CD4-positive, CD25-positive, alpha-beta regulatory T cell (primary cell): ENCODE measurements around the gene NHP2. TPM values are rescaled to one million over a fixed set of nuclear protein-coding genes. Genes with fewer than 3 reads are reported as not detected.
A peak's percentile ranks its signal among the peaks of the same experiment; 100 is the strongest.

Source experiments
- ATAC-seq, 2 donors: fragments of 150-1000 bp; cut with Tn5 transposase; one replicate each; pipeline ENCODE4 v1.10.0; 2021; ENCODE audit warnings: low read depth in 2 of 2, moderate number of reproducible peaks in 2 of 2, moderate library complexity in 1 of 2
- DNase-seq, 3 donors: peaks; one replicate each; pipeline versions ENCODE4 v3.0.0 to v3.0.0-alpha.2; 2012 to 2022; ENCODE audit warnings: mixed read lengths in 1 of 3
- H3K27ac ChIP-seq: one replicate; pipeline ENCODE4 v1.7.0; 2013; ENCODE audit warnings: mild to moderate bottlenecking, low read length; ENCODE audit not compliant: insufficient read depth, poor library complexity, severe bottlenecking
- H3K27me3 ChIP-seq: one replicate; pipeline ENCODE4 v1.7.0; 2013; ENCODE audit warnings: low read length; ENCODE audit not compliant: control insufficient read depth, insufficient read depth
- H3K36me3 ChIP-seq: one replicate; pipeline ENCODE4 v1.7.0; 2013; ENCODE audit warnings: mild to moderate bottlenecking, low read length, moderate library complexity; ENCODE audit not compliant: control insufficient read depth, insufficient read depth
- H3K4me1 ChIP-seq: 2 replicates; pipeline ENCODE4 v1.7.0; 2013; ENCODE audit warnings: mild to moderate bottlenecking, low read length; ENCODE audit not compliant: insufficient read depth, control insufficient read depth, poor library complexity, severe bottlenecking
- H3K4me3 ChIP-seq: one replicate; pipeline ENCODE4 v1.7.0; 2013; ENCODE audit warnings: low read depth, mild to moderate bottlenecking, low read length, moderate library complexity
- H3K9me3 ChIP-seq, 2 experiments: 1 replicate in 1 of 2; 2 replicates in 1 of 2; pipeline ENCODE4 v1.7.0; 2013; ENCODE audit warnings: low read length in 2 of 2, mild to moderate bottlenecking in 1 of 2, moderate library complexity in 1 of 2; ENCODE audit not compliant: control insufficient read depth in 2 of 2
- H3K27ac Mint-ChIP-seq, 3 donors: one replicate each; pipeline ENCODE4 v1.8.0; 2020 to 2022; ENCODE audit warnings: mild to moderate bottlenecking in 3 of 3, mixed read lengths in 3 of 3, moderate library complexity in 2 of 3
- H3K27me3 Mint-ChIP-seq: one replicate; pipeline ENCODE4 v1.8.0; 2022; ENCODE audit warnings: mild to moderate bottlenecking, mixed read lengths
- H3K36me3 Mint-ChIP-seq: one replicate; pipeline ENCODE4 v1.8.0; 2020; ENCODE audit warnings: mixed read lengths
- H3K4me1 Mint-ChIP-seq, 4 donors: one replicate each; pipeline ENCODE4 v1.8.0; 2020 to 2022; ENCODE audit warnings: mixed read lengths in 4 of 4, mild to moderate bottlenecking in 1 of 4
- H3K4me3 Mint-ChIP-seq, 4 donors: one replicate each; pipeline ENCODE4 v1.8.0; 2020 to 2022; ENCODE audit warnings: mild to moderate bottlenecking in 4 of 4, mixed read lengths in 4 of 4, moderate library complexity in 3 of 4
- H3K9me3 Mint-ChIP-seq, 7 donors: one replicate each; pipeline ENCODE4 v1.8.0; 2020 to 2022; ENCODE audit warnings: mixed read lengths in 7 of 7, mild to moderate bottlenecking in 3 of 7, moderate library complexity in 2 of 7
- polyA plus RNA-seq, 4 donors: library from polyadenylated mRNA; unstranded; fragments of 300-500 nt; fragmentation: Illumina TruSeq; gene quantifications; one replicate each; pipeline ENCODE4 v1.2.3, GENCODE V29; 2021
- total RNA-seq: library from RNA; stranded (reverse); gene quantifications from one replicate; pipeline ENCODE4 v1.2.3, GENCODE V29; 2022

NHP2 gene
- total and polyA plus RNA-seq, 5 donors from 2014 or later, result 43.7 to 198 (median 167) TPM

- no peak for DNase-seq
- peaks cover 27% of the 10 kb centered on the region for H3K27me3 Mint-ChIP-seq
- no peak overlapping the region for H3K27ac ChIP-seq
- H3K4me1 ChIP-seq, result no peaks in the 10 kb centered on the region
- no peaks in the 10 kb centered on the region for H3K36me3 ChIP-seq
- H3K9me3 ChIP-seq, result no peaks in the 10 kb centered on the region
- H3K27ac Mint-ChIP-seq, result no peak overlapping the region
- H3K4me3 ChIP-seq, result no peak overlapping the region
- H3K36me3 Mint-ChIP-seq, result no peaks in the 10 kb centered on the region
- peaks cover 0 to 6% (median 4%) of the 10 kb centered on the region in 4 donors for H3K4me1 Mint-ChIP-seq
- no peak overlapping the region for H3K4me3 Mint-ChIP-seq
- peaks cover 7% of the 10 kb centered on the region for H3K27me3 ChIP-seq
- H3K9me3 Mint-ChIP-seq, result peaks cover 0 to 3% (median 0%) of the 10 kb centered on the region in 7 donors
- no peak for ATAC-seq
Observed at GRCh38 chr5:178196986-178197385, 43.3 kb upstream of the NHP2 start.

- no peak overlapping the region for H3K27ac Mint-ChIP-seq
- no peak for ATAC-seq
- H3K4me3 Mint-ChIP-seq, result no peak overlapping the region
- Histone ChIP-seq H3K27ac (no peak overlapping the region), H3K27me3 (peaks cover 7% of the 10 kb centered on the region), H3K4me1 (no peaks in the 10 kb centered on the region), H3K36me3 (no peaks in the 10 kb centered on the region), H3K4me3 (no peak overlapping the region), H3K9me3 (no peaks in the 10 kb centered on the region)
- peaks cover 0 to 6% (median 4%) of the 10 kb centered on the region in 4 donors for H3K4me1 Mint-ChIP-seq
- no peak for DNase-seq
- H3K36me3 Mint-ChIP-seq, result no peaks in the 10 kb centered on the region
- peaks cover 0 to 3% (median 0%) of the 10 kb centered on the region in 7 donors for H3K9me3 Mint-ChIP-seq
- peaks cover 29% of the 10 kb centered on the region for H3K27me3 Mint-ChIP-seq
Observed at GRCh38 chr5:178196281-178196812, 42.7 kb upstream of the NHP2 start.

- no peak overlapping the region for H3K27ac Mint-ChIP-seq
- no peak overlapping the region for H3K4me3 Mint-ChIP-seq
Observed at GRCh38 chr5:178194026-178194425, 40.3 kb upstream of the NHP2 start.

GRCh38 chr5:178193251-178193809 is 39.6 kb upstream of the NHP2 start:
- ATAC-seq (no peak), DNase-seq (no peak)
- Mint-ChIP-seq H3K36me3 (no peaks in the 10 kb centered on the region), H3K4me1 (peaks cover 0 to 6% (median 4%) of the 10 kb centered on the region in 4 donors), H3K4me3 (no peak overlapping the region), H3K9me3 (peaks cover 0 to 3% (median 0%) of the 10 kb centered on the region in 7 donors), H3K27ac (peak overlapping the region in 1 of 3 donors; percentile 1), H3K27me3 (peaks cover 41% of the 10 kb centered on the region)
- Histone ChIP-seq H3K27me3 (peaks cover 7% of the 10 kb centered on the region), H3K4me1 (no peaks in the 10 kb centered on the region), H3K36me3 (no peaks in the 10 kb centered on the region), H3K9me3 (no peaks in the 10 kb centered on the region), H3K4me3 (no peak overlapping the region), H3K27ac (no peak overlapping the region)

More at GRCh38 chr5:178194026-178194425, 40.3 kb upstream of the NHP2 start:
- H3K27me3 ChIP-seq, result peaks cover 7% of the 10 kb centered on the region
- no peaks in the 10 kb centered on the region for H3K9me3 ChIP-seq
- H3K27ac ChIP-seq, result no peak overlapping the region
- H3K9me3 Mint-ChIP-seq, result peaks cover 0 to 3% (median 0%) of the 10 kb centered on the region in 7 donors
- DNase-seq, result no peak
- H3K36me3 Mint-ChIP-seq, result no peaks in the 10 kb centered on the region
- no peaks in the 10 kb centered on the region for H3K36me3 ChIP-seq
- H3K4me1 Mint-ChIP-seq, result peaks cover 0 to 6% (median 4%) of the 10 kb centered on the region in 4 donors
- H3K27me3 Mint-ChIP-seq, result peaks cover 35% of the 10 kb centered on the region
- no peaks in the 10 kb centered on the region for H3K4me1 ChIP-seq
- ATAC-seq, result no peak
- no peak overlapping the region for H3K4me3 ChIP-seq

GRCh38 chr5:178192787-178193186 is 39.1 kb upstream of the NHP2 start:
- H3K4me3 Mint-ChIP-seq, result no peak overlapping the region
- H3K9me3 ChIP-seq, result no peaks in the 10 kb centered on the region
- DNase-seq (no peak), ATAC-seq (no peak)
- no peak overlapping the region for H3K27ac ChIP-seq
- H3K4me1 Mint-ChIP-seq, result peaks cover 0 to 6% (median 4%) of the 10 kb centered on the region in 4 donors
- H3K27me3 Mint-ChIP-seq, result peaks cover 44% of the 10 kb centered on the region
- peaks cover 0 to 3% (median 0%) of the 10 kb centered on the region in 7 donors for H3K9me3 Mint-ChIP-seq
- H3K4me3 ChIP-seq, result no peak overlapping the region
- H3K36me3 ChIP-seq, result no peaks in the 10 kb centered on the region
- H3K27ac Mint-ChIP-seq, result no peak overlapping the region
- peaks cover 7% of the 10 kb centered on the region for H3K27me3 ChIP-seq
- no peaks in the 10 kb centered on the region for H3K4me1 ChIP-seq
- H3K36me3 Mint-ChIP-seq, result no peaks in the 10 kb centered on the region

- peaks cover 0 to 3% (median 0%) of the 10 kb centered on the region in 7 donors for H3K9me3 Mint-ChIP-seq
- ATAC-seq, result no peak
- H3K27ac Mint-ChIP-seq, result no peak overlapping the region
- no peak for DNase-seq
- no peaks in the 10 kb centered on the region for H3K36me3 Mint-ChIP-seq
- Histone ChIP-seq H3K36me3 (no peaks in the 10 kb centered on the region), H3K27me3 (peaks cover 7% of the 10 kb centered on the region), H3K4me3 (no peak overlapping the region), H3K27ac (no peak overlapping the region), H3K4me1 (no peaks in the 10 kb centered on the region), H3K9me3 (no peaks in the 10 kb centered on the region)
- no peak overlapping the region for H3K4me3 Mint-ChIP-seq
- H3K4me1 Mint-ChIP-seq, result peaks cover 0 to 6% (median 4%) of the 10 kb centered on the region in 4 donors
- peaks cover 44% of the 10 kb centered on the region for H3K27me3 Mint-ChIP-seq
Observed at GRCh38 chr5:178192244-178192643, 38.6 kb upstream of the NHP2 start.

GRCh38 chr5:178191661-178192060 is 38.0 kb upstream of the NHP2 start:
- Histone ChIP-seq H3K4me3 (no peak overlapping the region), H3K36me3 (no peaks in the 10 kb centered on the region), H3K9me3 (no peaks in the 10 kb centered on the region), H3K4me1 (no peaks in the 10 kb centered on the region), H3K27ac (no peak overlapping the region), H3K27me3 (peaks cover 7% of the 10 kb centered on the region)
- H3K4me3 Mint-ChIP-seq, result no peak overlapping the region
- H3K4me1 Mint-ChIP-seq, result peaks cover 0 to 6% (median 4%) of the 10 kb centered on the region in 4 donors
- H3K27me3 Mint-ChIP-seq, result peaks cover 44% of the 10 kb centered on the region
- no peaks in the 10 kb centered on the region for H3K36me3 Mint-ChIP-seq
- ATAC-seq, result no peak
- no peak overlapping the region for H3K27ac Mint-ChIP-seq
- H3K9me3 Mint-ChIP-seq, result peaks cover 0 to 3% (median 0%) of the 10 kb centered on the region in 7 donors
- no peak for DNase-seq

GRCh38 chr5:178189433-178189832 is 35.7 kb upstream of the NHP2 start:
- Mint-ChIP-seq H3K4me3 (no peak overlapping the region), H3K9me3 (peaks cover 0 to 3% (median 0%) of the 10 kb centered on the region in 7 donors), H3K4me1 (peaks cover 0 to 4% (median 2%) of the 10 kb centered on the region in 4 donors), H3K36me3 (no peaks in the 10 kb centered on the region), H3K27ac (no peak overlapping the region), H3K27me3 (peaks cover 47% of the 10 kb centered on the region)
- H3K4me3 ChIP-seq, result no peak overlapping the region
- DNase-seq (no peak), ATAC-seq (no peak)
- no peaks in the 10 kb centered on the region for H3K9me3 ChIP-seq
- no peaks in the 10 kb centered on the region for H3K36me3 ChIP-seq
- H3K27me3 ChIP-seq, result peaks cover 7% of the 10 kb centered on the region
- no peaks in the 10 kb centered on the region for H3K4me1 ChIP-seq
- no peak overlapping the region for H3K27ac ChIP-seq
